GM21526 (cell line): Measurements from ENCODE around the gene INPP5E.
A peak's percentile ranks its signal among the peaks of the same experiment; 100 is the strongest.

Experiments
- ATAC-seq: cut with Tn5 transposase; IDR thresholded peaks from one replicate; pipeline ENCODE4 v1.9.1; 2021; ENCODE audit warnings: moderate library complexity; ENCODE audit not compliant: unreplicated experiment, low FRiP score

INPP5E gene

DNA sequence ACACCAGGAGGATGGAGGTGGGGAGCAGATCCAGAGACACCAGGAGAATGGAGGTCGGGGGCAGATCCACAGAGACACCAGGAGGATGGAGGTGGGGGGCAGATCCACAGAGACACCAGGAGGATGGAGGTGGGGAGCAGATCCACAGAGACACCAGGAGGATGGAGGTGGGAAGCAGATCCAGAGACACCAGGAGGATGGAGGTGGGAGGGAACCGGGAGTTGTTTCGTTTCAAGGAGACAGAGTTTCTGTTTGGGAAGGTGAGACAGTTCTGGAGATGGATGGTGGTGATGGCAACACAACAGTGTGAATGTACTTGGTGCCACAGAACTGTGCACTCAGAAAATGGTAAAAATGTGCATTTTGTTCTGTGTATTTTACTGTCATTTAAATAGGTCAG, 9.0 kb upstream of the INPP5E start:
- no peak for ATAC-seq

DNA sequence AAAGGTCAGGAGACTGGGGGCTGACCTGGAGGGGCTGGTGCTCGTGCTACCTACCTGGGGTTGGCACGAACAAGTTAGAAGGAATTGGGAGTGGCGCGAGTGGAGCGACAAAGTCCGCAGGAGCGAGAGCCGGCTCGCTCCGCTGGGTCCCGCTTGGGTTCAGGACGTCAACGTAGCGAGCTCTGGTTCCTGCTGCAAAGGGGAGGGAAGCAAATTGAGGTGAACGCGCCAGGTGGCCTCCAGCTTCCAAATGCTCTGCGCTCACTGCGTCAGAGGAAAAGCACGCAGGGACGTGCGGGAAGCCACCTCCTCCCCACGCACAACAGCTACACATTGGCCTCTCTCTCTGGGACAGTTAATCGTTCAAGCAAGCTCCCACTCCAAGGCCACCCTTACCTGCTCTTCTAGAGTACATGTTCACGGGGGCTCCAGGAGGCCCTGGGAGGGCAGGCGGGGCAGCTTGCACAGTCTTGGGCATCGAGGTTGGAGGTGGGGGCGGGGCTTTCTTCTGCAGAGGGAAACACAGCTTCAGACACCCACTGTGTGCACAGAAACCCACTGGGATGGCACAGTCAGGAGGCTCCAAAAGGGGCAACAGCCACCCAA, 7.6 kb upstream of the INPP5E start:
- no peak for ATAC-seq

DNA sequence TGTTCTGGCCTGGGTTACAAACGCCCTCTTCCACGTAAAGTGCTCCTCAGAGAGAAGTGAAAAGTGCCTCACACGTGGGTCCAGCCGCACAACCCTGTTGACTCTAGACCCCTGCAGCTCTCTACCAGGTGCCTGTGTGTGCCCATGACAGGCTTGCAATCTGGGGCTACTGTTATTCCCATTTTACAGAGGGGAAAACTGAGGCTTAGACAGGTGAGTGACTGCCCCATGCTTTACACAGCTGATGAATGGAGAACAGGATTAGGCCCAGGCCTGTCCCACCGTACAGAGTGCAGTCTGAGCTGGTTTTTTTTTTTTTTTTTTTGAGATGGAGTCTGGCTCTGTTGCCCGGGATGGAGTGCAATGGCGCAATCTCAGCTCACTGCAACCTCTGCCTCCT, 6.2 kb upstream of the INPP5E start:
- no peak for ATAC-seq

DNA sequence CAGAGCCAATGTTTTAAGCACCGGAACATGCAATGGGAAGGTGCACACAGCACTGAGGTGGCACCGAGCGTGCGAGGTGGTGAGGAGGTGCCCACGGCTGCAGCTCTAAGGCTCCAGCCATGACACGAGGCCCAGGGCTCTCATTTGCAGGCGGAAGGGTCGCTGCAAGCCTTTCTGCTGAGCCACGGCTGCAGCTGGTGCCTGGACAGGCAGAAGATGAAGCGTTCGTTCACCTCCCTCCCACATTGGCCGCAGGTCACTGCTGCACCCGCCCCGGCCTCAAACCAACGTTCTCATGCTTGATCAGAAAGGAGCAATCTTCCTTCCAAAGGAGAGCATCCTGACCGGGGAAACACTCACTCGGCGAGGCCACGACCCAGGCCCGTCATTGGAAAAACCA, 4.5 kb upstream of the INPP5E start:
- no peak for ATAC-seq

DNA sequence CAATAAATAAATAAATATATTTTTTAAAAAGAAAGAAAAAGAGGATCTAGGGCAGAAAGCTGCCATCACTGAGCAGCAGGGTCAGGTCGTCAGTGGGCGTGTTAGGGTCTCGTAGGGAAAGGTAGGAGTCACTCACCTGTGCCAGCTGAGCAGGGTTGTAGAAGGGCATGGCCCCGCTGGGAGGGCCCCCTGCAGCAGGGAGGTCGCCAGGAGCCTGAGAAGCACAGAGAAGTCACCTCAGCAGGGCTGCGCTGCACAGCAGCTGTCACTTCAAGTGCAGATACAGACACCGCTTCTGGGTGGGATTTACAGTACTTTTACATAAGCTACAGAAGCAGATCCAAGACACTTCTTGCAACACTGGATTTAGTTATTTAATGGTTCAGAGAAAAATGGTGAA, 4.0 kb upstream of the INPP5E start:
- no peak for ATAC-seq

DNA sequence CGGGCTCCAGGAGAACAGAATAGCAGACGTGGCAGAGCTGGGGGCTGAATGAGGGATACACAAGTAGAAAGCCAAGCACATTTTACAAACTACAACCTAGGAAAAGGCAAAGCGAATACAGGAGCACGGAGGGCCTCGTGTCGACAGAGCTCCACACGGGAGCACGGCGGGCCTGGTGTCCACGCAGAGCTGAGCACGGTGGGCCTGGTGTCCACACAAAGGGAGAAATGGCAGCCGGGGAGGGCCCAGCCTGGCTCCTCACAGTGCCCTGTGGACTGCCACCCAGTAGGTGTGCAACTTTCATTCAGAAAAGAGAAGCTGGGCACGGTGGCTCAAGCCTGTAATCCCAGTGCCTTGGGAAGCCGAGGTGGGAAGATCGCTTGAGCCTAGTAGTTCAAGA, 3.4 kb upstream of the INPP5E start:
- ATAC-seq, result no peak

DNA sequence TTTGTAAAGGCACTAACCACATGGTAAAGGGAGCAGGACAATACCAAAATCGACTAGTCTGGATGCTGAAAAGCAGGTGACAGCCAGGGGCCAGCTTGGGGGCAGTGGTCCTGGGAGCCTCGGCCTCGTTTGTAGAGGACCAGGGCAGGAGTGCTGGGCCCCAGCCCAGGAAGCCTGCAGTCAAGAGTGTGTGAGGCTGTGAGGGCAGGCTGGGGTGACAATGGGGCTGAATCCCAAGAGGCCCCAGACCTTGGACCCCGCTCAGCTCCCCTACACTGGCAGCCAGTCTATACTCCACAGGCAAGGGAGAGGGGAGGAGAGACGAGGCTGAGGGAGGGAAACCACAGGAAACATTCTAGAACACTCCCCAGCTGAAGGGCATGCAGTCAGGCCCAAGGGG, 2.6 kb upstream of the INPP5E start:
- no peak for ATAC-seq

DNA sequence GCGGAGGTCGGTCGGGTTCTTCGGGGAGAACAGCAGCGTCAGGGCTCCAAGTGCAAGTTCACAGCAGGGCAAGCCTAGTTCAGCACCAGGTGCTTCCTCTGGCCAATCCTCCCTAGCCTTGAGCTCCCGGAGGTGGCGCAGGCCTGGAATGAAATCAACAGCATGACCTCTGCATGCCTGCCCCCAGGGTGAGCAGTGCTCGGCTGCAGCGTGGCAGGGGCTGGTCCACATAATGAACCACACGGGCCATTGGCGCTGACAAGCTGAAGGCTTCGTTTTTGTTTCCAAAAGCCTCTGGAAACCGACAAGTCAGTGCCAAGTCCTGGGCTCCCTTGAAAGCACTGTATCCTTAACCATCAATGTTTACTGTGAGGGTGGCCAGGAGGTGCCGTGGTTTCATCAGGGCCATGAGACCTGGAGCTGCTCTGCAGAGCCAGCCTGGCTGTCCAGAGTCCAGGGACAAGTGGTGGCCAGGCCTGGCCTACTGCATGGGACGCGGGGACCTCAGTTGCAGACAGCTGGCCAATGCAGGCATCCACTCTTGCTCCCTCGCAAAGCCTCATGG, 2.1 kb upstream of the INPP5E start:
- ATAC-seq, result no peak

DNA sequence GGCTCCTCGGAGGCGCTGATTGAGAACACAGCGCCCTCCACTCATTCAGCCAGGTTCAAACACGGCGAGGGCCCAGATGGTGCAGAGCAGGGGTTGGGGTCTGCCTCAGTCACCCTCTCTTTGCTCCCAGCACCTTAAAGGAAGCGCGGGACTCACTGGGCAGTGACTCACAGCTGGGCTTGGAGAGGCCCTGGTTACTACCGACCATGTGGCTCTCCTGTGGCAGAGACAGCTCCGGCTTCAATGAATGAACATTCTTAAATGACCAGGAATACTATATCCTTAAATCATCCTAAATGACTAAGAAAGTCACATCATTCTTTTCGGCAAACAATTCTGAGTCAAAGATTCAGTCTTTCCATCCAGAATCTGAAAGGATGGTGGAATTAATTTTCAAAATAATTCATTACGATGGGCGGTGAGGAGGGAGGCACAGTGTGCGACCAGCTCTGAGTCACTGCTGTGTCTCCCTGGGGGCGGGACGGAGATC, 1.6 kb upstream of the INPP5E start:
- no peak for ATAC-seq

DNA sequence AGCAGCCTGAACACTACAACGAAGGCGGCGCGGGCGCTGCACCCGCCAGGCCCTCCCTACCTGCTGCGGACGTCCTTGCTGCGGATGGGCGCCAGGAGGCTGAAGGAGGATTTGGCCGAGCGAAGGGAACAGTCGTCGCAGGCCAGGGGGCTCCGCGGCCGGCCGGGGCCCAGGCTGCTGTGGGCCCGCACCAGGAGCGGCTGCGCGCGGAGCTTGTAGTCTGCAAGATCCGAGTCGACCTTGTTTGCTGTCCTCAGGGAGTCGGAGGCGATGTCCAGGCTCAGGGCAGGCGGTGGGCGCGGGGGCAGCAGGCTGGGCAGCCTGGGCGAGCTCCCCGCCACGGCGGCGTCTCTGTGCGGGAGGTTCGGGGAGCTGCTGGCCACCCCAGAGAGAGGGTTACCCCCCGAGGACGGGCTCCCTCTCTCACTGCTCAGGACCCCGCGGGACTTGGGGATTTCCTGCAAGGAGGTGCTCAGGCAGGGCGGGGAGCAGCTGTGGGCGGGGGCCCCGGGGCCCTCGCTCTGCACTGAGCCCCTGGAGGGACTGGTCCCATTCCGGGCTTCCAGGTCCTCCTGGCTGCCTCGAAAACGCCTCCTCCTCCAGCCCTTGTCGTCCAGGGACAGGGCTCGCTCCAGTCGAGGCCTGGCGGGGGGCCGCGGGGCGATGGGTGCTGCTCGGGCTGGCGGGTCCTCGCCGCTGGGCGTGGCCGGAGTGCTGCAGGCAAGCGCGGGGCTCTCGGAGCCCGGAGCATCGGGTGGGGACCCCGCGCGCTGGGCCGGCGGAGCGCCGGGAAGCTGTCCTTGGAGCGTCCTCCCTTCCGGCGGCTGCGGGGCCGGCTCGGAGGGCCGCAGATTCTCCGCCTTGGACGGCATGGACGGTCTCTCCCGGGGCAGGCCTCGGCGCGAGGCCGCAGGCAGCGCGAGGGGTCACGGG, 831 bp downstream of the INPP5E start:
- ATAC-seq, result peak; percentile 29

DNA sequence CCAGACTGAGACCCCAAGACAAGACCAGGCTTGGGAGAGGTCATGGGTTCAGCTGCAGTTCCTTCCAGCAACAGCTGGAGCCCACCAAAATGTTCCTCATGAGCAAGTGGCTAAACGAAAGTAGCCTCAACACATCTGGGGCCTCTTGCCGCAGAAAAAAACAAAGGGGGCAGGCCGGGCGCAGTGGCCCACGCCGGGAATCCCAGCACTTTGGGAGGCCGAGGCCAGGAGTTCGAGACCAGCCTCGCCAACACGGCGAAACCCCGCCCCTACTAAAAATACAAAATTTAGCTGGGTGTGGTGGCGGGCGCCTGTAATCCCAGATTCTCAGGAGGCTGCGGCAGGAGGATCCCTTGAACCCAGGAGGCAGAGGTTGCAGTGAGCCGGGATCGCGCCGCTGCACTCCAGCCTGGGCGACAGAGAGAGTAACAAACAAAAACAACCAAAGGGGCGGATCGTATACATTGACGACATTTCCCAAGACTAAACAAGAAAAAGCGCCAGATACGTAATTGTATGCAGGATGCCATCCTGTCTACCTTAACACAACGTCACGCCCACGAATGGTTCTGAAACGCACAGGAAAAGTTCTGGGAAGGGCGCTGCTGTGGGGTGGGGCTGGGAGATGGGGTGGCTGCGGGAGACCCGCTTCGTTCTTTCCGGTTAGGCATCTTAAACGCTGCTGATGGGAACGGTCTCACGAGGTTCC, 1.7 kb downstream of the INPP5E start:
- ATAC-seq, result no peak

DNA sequence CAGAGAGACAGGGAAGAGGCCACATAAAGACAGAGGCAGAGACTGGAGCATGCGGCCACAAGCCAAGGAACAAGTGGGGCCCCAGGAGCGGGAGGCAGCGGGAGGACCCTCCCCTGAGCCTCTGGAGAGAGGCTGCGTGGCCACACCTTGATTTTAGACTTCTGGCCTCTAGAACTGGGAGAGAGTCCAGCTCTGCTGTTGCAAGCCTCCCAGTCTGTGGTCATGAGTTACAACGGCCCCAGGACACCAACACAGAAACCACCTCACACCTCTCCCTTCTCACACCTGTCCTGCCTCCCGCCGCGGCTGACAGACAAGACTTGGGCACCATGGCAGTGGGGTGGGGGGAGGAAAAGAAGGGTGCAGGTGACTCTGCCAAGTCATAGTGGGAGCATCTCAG, 2.2 kb downstream of the INPP5E start:
- ATAC-seq, result no peak

DNA sequence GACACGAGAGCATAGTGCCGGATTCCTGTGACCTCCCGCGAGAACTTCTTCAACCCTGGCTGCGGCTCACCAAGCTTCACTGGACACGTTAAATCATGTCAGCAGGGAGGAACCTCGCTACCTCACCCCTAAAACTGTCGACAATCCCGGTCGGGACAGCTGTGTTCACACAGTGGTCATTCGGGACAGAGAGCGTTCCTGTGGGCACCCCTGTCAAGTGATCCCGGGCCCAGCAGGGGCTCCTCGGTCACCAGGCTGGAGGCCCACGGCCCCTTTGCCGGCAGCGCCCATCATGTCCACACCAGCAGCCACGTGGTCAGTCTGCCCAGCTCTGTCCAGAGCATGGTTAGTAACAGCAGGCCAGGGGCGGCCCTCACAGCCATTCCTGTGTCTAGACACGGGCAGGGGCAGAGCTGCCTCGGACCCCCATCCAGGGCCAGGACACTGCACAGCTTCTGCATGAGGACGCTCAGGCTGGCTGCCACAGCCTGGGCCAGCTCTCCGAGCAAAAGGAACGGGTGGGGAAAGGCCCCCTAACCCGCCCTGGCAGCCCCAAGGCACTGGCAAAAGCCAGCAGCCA, 3.5 kb downstream of the INPP5E start:
- no peak for ATAC-seq

DNA sequence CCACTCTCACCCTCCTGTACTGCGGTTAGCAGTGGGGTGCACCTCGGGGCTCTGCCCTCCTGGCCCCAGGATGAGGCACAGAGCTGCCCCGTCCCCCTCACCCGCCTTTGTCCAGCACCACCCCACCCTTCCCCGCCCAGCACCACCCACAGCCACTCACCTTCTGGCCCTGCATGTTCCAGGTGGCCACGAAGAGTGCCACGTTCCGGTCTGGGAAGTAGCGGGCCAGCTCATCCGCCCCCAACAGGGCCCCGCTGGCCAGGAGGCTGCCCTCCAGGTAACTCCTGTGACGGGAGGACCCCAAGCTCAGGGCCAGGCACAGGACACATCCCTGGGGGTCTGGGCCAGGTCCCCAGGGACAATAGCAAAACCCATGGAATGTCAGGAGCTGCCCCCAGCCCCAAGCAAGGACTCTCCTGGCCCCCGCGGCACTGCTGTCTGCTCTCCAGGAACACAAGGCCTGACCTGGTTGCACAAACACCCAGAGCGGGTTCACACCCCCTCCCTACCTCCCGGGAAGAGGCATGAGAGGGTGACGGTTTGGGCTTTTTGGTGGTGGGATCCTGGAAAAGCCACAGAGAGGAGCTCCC, 5.0 kb downstream of the INPP5E start:
- ATAC-seq, result no peak

DNA sequence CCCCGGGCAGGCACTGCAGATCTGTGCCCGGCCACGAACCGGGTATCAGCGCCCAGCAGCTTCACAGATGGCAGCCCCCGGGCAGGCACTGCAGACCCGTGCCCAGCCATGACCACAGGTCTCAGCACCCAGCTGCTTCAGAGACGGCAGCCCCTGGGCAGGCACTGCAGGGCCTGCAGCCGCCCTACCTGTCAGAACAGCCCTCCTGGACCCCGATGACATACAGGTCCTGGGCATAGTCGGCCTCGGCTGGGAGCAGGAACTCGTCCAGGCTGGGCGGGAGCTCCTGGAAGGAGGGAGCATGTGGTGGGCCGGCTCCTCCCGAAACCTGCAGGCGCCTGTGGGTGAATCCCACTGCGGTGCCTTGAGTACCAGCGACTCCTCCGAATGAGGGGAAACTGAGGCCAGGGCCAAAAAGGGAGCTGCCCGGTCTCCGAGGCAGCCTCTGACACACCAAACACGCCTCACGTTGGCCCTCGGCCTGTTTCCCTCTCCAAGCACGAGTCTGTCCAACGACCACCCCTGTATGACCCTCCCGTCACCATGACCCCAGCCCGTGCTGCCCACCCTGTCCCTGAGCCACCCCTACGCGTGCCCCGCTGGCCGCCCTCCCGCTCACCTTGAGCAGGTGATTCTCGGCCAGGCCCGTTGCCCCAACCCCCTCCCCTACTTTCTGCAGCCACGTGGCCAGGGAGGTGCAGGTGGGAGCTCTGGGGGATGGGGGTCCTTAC, 5.6 kb downstream of the INPP5E start:
- no peak for ATAC-seq

DNA sequence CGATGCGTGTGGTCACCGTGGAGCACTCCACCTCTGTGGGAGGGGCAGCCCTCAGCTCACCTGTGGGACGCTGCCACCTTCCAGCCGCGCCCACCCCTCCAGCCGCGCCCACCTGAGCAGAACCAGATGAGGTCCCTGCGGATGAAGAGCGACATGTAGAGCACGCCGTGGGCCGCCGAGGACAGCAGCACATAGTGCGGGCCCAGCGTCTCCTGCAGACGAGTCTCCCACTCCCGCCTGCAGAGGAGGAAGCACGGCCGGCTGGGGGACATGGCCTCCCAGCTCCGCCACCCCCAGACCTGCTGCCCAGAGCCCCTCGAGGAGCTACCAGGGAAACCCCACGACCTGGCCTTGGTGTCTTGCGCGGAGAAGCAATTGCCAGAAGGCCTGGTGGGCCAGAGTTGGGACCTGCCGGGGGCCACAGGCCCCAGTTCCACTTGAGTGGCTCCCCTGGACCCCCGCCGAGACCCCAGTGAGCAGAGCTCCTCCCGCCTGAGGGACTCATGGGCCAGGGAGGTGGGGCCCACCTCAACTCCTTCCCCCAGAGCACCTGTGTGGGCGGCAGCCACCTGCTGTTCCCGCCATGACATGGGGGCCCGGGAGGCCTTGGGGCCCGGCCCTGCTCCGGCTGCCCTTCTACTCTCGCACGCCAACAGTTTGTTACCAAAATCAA, 6.5 kb downstream of the INPP5E start:
- no peak for ATAC-seq

DNA sequence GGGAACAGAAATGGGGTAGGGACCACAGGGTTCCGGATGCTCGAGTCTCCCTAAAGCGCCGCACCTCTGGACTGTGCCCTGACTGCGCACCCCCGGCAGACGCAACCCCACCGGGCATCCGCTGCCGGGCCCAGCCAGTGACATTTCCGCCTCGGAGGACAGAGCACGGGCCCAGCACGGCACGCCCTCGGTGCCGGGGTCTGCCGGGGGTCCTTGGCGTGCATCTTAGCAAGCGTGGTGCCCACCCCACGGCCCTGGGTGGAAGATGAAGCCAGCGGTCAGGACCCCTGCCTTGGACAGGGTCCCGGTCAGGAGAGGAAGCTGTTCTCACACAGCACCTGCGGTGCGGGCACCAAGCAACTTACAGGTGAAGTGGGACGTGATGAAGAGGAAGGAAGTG, 7.1 kb downstream of the INPP5E start:
- ATAC-seq, result no peak

DNA sequence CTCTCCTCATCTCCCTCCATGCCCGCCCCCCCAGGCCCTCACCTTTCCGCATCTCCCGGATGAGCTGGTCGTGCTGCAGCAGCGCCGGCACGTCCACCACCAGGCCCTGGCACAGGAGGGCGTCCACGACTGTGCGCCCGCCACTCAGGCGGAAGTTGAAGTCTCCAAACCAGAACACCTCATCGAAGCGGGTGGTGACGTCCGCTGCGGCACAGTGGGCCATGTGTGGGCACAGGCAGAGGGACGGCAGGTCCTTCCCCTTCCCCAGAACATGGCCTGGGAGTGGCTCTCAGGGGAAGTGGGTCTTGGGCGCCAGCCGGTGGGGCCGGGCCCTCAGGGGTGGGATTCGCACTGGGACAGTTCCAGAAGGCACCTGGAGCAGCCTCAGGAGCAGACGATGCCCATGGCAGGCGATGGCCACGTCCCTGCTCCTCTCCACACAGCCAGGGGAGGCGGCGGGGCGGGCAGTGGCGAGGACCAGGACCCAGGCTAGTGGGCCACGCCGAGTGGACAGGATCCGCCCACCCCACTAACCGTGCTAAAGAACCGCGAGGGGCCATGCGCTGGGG, 7.8 kb downstream of the INPP5E start:
- ATAC-seq, result no peak
